Erythroblast (primary cell): ENCODE data around the gene CFB.

Source experiments
- GATA1 ChIP-seq: IDR thresholded peaks from 2 replicates; pipeline ENCODE4 v1.6.1; 2011; ENCODE audit warnings: low read depth, mild to moderate bottlenecking, control low read depth, low read length, moderate library complexity
- POLR2A ChIP-seq: IDR thresholded peaks from 2 replicates; pipeline ENCODE4 v1.6.1; 2011; ENCODE audit warnings: mild to moderate bottlenecking, low read length

GRCh38 chr6:31966997-31967925, 21.4 kb downstream of the CFB start:
- TF ChIP-seq POLR2A (no peak), GATA1 (no peak)
